HEK293 (cell line): ENCODE measurements around the gene BAG5.

Experiments
- CTCF ChIA-PET: fragments of 350-600 bp; formaldehyde crosslinking; extraction: SDS; loops from one replicate; lab custom pipeline; 2021; ENCODE audit warnings: antibody characterized with exemption; lab: Yijun Ruan, JAX
- POLR2A ChIA-PET: fragments of 300-600 bp; formaldehyde crosslinking; extraction: SDS; loops from one replicate; lab custom pipeline; 2020; ENCODE audit warnings: antibody characterized with exemption, inconsistent platforms; lab: Yijun Ruan, JAX
- H3K27ac ChIP-seq: fragments of 200-500 bp; sonication (Bioruptor generic); 2 replicates; pipeline ENCODE4 v1.5.1; 2014; ENCODE audit warnings: low read depth, low read length, control low read depth, inconsistent platforms; ENCODE audit errors: extremely low read depth
- H3K36me3 ChIP-seq, 2 experiments: fragments of 200-500 bp in 1 of 2; sonication (Bioruptor generic) in 1 of 2; 1 replicate in 1 of 2; 2 replicates in 1 of 2; pipeline ENCODE4 v1.5.1; 2014 to 2017; ENCODE audit warnings: inconsistent platforms in 2 of 2, low read length in 2 of 2; ENCODE audit not compliant: control insufficient read depth in 2 of 2, insufficient read depth in 1 of 2
- H3K4me1 ChIP-seq: fragments of 200-500 bp; sonication (Bioruptor generic); 2 replicates; pipeline ENCODE4 v1.5.1; 2014; ENCODE audit warnings: mild to moderate bottlenecking, low read length, inconsistent platforms; ENCODE audit not compliant: control insufficient read depth, insufficient read depth
- H3K4me3 ChIP-seq: 2 replicates; pipeline ENCODE4 v1.5.1; 2011; ENCODE audit warnings: low read depth, mild to moderate bottlenecking, control low read depth, low read length, moderate library complexity
- H3K9me3 ChIP-seq: fragments of 200-500 bp; sonication (Bioruptor generic); 2 replicates; pipeline ENCODE4 v1.5.1; 2014; ENCODE audit warnings: low read depth, low read length, inconsistent platforms; ENCODE audit not compliant: control insufficient read depth, insufficient read depth
- GLIS1 ChIP-seq: fragments of 450-650 bp; formaldehyde crosslinking; IDR thresholded peaks from 2 replicates; pipeline ENCODE4 v1.5.1; 2016; ENCODE audit warnings: missing biosample characterization, missing genetic modification characterization
- IKZF3 ChIP-seq: fragments of 450-650 bp; IDR thresholded peaks from 2 replicates; pipeline ENCODE4 v1.5.0; 2018; ENCODE audit warnings: missing biosample characterization, mild to moderate bottlenecking, missing genetic modification characterization, moderate library complexity
- KLF10 ChIP-seq: fragments of 450-650 bp; IDR thresholded peaks from 2 replicates; pipeline ENCODE4 v1.5.1; 2018; ENCODE audit warnings: missing biosample characterization, mild to moderate bottlenecking, missing genetic modification characterization
- ZBTB17 ChIP-seq: fragments of 450-650 bp; formaldehyde crosslinking; IDR thresholded peaks from 2 replicates; pipeline ENCODE4 v1.5.1; 2016; ENCODE audit warnings: missing biosample characterization, missing genetic modification characterization
- ZEB2 ChIP-seq: fragments of 450-650 bp; formaldehyde crosslinking; IDR thresholded peaks from 2 replicates; pipeline ENCODE4 v1.5.1; 2016; ENCODE audit warnings: missing biosample characterization, missing genetic modification characterization
- ZFP3 ChIP-seq: fragments of 450-650 bp; formaldehyde crosslinking; IDR thresholded peaks from 2 replicates; pipeline ENCODE4 v1.5.1; 2016; ENCODE audit warnings: low read depth, missing biosample characterization, missing genetic modification characterization
- ZNF416 ChIP-seq: fragments of 450-650 bp; formaldehyde crosslinking; IDR thresholded peaks from 2 replicates; pipeline ENCODE4 v1.5.1; 2016; ENCODE audit warnings: missing biosample characterization, missing genetic modification characterization
- ZNF423 ChIP-seq: fragments of 450-650 bp; formaldehyde crosslinking; IDR thresholded peaks from 2 replicates; pipeline ENCODE4 v1.5.1; 2016; ENCODE audit warnings: missing biosample characterization, missing genetic modification characterization
- ZNF624 ChIP-seq: fragments of 450-650 bp; formaldehyde crosslinking; IDR thresholded peaks from 2 replicates; pipeline ENCODE4 v1.5.1; 2017; ENCODE audit warnings: missing biosample characterization, missing genetic modification characterization
- ZNF664 ChIP-seq: fragments of 450-650 bp; formaldehyde crosslinking; IDR thresholded peaks from 2 replicates; pipeline ENCODE4 v1.5.1; 2016; ENCODE audit warnings: missing biosample characterization, missing genetic modification characterization
- ZNF747 ChIP-seq: fragments of 450-650 bp; formaldehyde crosslinking; IDR thresholded peaks from 2 replicates; pipeline ENCODE4 v1.5.1; 2016; ENCODE audit warnings: missing biosample characterization, missing genetic modification characterization
- TF ChIP-seq, protein P1 (sequence below): fragments of 450-650 bp; formaldehyde crosslinking; conservative IDR thresholded peaks from 2 replicates; pipeline ENCODE4 v1.5.1; 2016; ENCODE audit warnings: low read depth, missing biosample characterization, missing genetic modification characterization
- TF ChIP-seq, protein P2 (sequence below): fragments of 450-650 bp; formaldehyde crosslinking; IDR thresholded peaks from 2 replicates; pipeline ENCODE4 v1.5.1; 2016; ENCODE audit warnings: missing biosample characterization, missing genetic modification characterization
- TF ChIP-seq, protein P3 (sequence below): fragments of 450-650 bp; formaldehyde crosslinking; IDR thresholded peaks from 2 replicates; pipeline ENCODE4 v1.5.1; 2016; ENCODE audit warnings: missing biosample characterization, missing genetic modification characterization, low read depth

The BAG5 gene

DNA sequence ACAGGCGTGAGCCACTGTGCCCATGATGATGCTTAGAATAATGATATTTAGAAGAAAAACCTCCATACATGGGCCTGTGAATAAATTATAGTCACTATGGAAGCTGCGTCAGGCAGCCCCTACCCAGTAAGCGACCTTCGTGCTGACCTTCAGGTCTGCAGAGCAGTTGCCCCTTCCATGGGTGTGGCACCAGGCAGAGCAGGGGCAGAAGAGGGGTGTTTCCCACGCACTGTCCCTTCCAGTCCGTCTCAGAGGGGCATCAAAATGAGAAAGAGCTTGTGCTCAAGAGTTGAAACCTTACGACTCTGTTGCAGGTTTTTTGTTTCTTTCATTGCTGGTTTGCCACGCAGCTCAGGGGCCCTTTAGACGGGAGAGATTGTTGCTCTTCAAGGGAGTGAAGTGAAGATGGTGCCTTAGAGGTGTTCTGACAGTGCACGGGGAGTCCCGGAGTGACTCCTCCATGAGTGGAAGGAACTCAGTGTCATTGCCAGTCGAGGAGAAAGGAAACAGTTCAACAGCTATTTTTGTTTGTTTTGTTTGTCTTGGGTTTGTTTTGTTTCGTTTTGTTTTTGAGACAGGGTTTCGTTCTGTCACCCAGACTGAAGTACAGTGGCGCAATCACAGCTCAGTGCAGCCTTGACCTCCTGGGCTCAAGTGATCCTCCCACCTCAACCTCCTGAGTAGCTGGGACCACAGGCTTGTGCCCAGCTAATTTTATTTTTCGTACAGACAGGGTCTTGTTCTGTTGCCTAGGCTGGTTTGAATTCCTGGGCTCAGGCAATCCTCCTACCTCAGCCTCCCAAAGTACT is 53.7 kb downstream of the BAG5 start:
- no peak for TF ChIP-seq ZNF664 (tag by site-specific recombination)
- no peak for TF ChIP-seq IKZF3 (tag by site-specific recombination)
- TF ChIP-seq GLIS1 (tag by site-specific recombination), result no peak
- TF ChIP-seq, protein P1, sequence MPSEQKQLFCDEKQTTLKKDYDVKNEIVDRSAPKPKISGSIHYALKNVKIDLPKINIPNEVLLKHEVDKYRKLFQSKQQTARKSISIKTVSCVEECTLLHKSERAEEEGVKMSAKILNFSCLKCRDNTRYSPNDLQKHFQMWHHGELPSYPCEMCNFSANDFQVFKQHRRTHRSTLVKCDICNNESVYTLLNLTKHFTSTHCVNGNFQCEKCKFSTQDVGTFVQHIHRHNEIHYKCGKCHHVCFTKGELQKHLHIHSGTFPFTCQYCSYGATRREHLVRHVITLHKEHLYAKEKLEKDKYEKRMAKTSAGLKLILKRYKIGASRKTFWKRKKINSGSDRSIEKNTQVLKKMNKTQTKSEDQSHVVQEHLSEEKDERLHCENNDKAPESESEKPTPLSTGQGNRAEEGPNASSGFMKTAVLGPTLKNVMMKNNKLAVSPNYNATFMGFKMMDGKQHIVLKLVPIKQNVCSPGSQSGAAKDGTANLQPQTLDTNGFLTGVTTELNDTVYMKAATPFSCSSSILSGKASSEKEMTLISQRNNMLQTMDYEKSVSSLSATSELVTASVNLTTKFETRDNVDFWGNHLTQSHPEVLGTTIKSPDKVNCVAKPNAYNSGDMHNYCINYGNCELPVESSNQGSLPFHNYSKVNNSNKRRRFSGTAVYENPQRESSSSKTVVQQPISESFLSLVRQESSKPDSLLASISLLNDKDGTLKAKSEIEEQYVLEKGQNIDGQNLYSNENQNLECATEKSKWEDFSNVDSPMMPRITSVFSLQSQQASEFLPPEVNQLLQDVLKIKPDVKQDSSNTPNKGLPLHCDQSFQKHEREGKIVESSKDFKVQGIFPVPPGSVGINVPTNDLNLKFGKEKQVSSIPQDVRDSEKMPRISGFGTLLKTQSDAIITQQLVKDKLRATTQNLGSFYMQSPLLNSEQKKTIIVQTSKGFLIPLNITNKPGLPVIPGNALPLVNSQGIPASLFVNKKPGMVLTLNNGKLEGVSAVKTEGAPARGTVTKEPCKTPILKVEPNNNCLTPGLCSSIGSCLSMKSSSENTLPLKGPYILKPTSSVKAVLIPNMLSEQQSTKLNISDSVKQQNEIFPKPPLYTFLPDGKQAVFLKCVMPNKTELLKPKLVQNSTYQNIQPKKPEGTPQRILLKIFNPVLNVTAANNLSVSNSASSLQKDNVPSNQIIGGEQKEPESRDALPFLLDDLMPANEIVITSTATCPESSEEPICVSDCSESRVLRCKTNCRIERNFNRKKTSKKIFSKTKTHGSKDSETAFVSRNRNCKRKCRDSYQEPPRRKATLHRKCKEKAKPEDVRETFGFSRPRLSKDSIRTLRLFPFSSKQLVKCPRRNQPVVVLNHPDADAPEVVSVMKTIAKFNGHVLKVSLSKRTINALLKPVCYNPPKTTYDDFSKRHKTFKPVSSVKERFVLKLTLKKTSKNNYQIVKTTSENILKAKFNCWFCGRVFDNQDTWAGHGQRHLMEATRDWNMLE (tag by site-specific recombination), result no peak
- TF ChIP-seq, protein P2, sequence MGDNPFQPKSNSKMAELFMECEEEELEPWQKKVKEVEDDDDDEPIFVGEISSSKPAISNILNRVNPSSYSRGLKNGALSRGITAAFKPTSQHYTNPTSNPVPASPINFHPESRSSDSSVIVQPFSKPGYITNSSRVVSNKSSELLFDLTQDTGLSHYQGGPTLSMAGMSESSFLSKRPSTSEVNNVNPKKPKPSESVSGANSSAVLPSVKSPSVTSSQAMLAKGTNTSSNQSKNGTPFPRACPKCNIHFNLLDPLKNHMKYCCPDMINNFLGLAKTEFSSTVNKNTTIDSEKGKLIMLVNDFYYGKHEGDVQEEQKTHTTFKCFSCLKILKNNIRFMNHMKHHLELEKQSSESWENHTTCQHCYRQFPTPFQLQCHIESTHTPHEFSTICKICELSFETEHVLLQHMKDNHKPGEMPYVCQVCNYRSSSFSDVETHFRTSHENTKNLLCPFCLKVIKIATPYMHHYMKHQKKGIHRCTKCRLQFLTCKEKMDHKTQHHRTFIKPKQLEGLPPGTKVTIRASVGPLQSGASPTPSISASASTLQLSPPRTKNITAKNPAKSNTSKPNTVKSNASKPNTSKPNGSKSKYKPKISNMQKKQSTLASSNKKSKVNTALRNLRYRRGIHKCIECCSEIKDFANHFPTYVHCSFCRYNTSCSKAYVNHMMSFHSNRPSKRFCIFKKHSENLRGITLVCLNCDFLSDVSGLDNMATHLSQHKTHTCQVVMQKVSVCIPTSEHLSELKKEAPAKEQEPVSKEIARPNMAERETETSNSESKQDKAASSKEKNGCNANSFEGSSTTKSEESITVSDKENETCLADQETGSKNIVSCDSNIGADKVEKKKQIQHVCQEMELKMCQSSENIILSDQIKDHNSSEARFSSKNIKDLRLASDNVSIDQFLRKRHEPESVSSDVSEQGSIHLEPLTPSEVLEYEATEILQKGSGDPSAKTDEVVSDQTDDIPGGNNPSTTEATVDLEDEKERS (tag by site-specific recombination), result no peak
- no peak for TF ChIP-seq ZNF416 (tag by site-specific recombination)
- no peak for TF ChIP-seq ZFP3 (tag by site-specific recombination)
- TF ChIP-seq ZNF423 (tag by site-specific recombination), result no peak
- TF ChIP-seq, protein P3, sequence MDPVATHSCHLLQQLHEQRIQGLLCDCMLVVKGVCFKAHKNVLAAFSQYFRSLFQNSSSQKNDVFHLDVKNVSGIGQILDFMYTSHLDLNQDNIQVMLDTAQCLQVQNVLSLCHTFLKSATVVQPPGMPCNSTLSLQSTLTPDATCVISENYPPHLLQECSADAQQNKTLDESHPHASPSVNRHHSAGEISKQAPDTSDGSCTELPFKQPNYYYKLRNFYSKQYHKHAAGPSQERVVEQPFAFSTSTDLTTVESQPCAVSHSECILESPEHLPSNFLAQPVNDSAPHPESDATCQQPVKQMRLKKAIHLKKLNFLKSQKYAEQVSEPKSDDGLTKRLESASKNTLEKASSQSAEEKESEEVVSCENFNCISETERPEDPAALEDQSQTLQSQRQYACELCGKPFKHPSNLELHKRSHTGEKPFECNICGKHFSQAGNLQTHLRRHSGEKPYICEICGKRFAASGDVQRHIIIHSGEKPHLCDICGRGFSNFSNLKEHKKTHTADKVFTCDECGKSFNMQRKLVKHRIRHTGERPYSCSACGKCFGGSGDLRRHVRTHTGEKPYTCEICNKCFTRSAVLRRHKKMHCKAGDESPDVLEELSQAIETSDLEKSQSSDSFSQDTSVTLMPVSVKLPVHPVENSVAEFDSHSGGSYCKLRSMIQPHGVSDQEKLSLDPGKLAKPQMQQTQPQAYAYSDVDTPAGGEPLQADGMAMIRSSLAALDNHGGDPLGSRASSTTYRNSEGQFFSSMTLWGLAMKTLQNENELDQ (tag by site-specific recombination), result no peak
- TF ChIP-seq ZBTB17 (tag by site-specific recombination), result no peak
- no peak for TF ChIP-seq ZEB2 (tag by site-specific recombination)
- TF ChIP-seq KLF10 (tag by site-specific recombination), result no peak
- no peak for TF ChIP-seq ZNF747 (tag by site-specific recombination)
- TF ChIP-seq ZNF624 (tag by site-specific recombination), result no peak
- CTCF ChIA-PET, result interaction anchor here (1.4 kb wide), 1 partner anchor 9 kb away, joined by 3 read pairs; no protein-coding TSS in a partner anchor
- POLR2A ChIA-PET, result interaction anchor here (1.2 kb wide), 1 partner anchor 10 kb away, joined by 3 read pairs; no protein-coding TSS in a partner anchor
- H3K4me3 ChIP-seq, result no peak overlapping the region
- H3K4me1 ChIP-seq, result 0 out of 2 replicates have a peak, but pooled peaks cover 2% of the 10 kb centered on the region
- H3K27ac ChIP-seq, result no peak overlapping the region
- H3K9me3 ChIP-seq, result no peaks in the 10 kb centered on the region
- peaks cover 8 to 65% of the 10 kb centered on the region in 2 experiments for H3K36me3 ChIP-seq
